Activated CD8-positive, alpha-beta T cell treated with anti-CD3 and anti-CD28 coated beads, Interleukin-2, amount 10 ng/mL, durations not matched to agents 7 days and 5 days (primary cell): ENCODE results near the gene SCCPDH. TPM values are rescaled to one million over a fixed set of nuclear protein-coding genes. Genes with fewer than 3 reads are reported as not detected.

ENCODE experiments used
- ATAC-seq: fragments of 150-1000 bp; cut with Tn5 transposase; one replicate; pipeline ENCODE4 v1.10.0; 2021; ENCODE audit warnings: moderate library complexity
- CTCF ChIA-PET: fragments of 350-600 bp; sonication (Branson Sonifier 250); formaldehyde crosslinking; loops from one replicate; lab custom pipeline; 2021; ENCODE audit warnings: antibody characterized with exemption; lab: Charles Lee
- POLR2A ChIA-PET: fragments of 350-600 bp; sonication (Branson Sonifier 250); formaldehyde crosslinking; loops from one replicate; lab custom pipeline; 2021; ENCODE audit warnings: antibody characterized with exemption; lab: Charles Lee
- DNase-seq: peaks from one replicate; pipeline ENCODE4 v3.0.0-alpha.2; 2020
- H3K27ac Mint-ChIP-seq: one replicate; pipeline ENCODE4 v1.8.0; 2021; ENCODE audit warnings: mild to moderate bottlenecking, mixed read lengths
- H3K27me3 Mint-ChIP-seq: one replicate; pipeline ENCODE4 v1.8.0; 2021; ENCODE audit warnings: low read depth, mixed read lengths
- H3K36me3 Mint-ChIP-seq: one replicate; pipeline ENCODE4 v1.8.0; 2021; ENCODE audit warnings: low read depth, mixed read lengths
- H3K4me1 Mint-ChIP-seq: one replicate; pipeline ENCODE4 v1.8.0; 2021; ENCODE audit warnings: low read depth, mixed read lengths
- H3K4me3 Mint-ChIP-seq: one replicate; pipeline ENCODE4 v1.8.0; 2021; ENCODE audit warnings: mild to moderate bottlenecking, mixed read lengths
- H3K9me3 Mint-ChIP-seq: one replicate; pipeline ENCODE4 v1.8.0; 2022; ENCODE audit warnings: mixed read lengths; ENCODE audit not compliant: insufficient read depth
- total RNA-seq, 2 experiments: library from RNA; stranded (reverse); gene quantifications; one replicate each; pipeline ENCODE4 v1.2.3, GENCODE V29; 2021

The SCCPDH gene
- total RNA-seq, 2 experiments from 2014 or later, result 18.5 to 19.6 TPM

- ChIA-PET CTCF (interaction anchor here (0.6 to 3.9 kb wide), 3 partner anchors 31 to 258 kb away, joined by 3 to 22 read pairs (median 3); partner anchors contain the start of gene SCCPDH), POLR2A (interaction anchor here (0.6 kb wide), 1 partner anchor 74 kb away, joined by 6 read pairs; no protein-coding TSS in a partner anchor)
- no peaks in the 10 kb centered on the region for H3K4me1 Mint-ChIP-seq
- no peaks in the 10 kb centered on the region for H3K9me3 Mint-ChIP-seq
- DNase-seq (no peak), ATAC-seq (no peak)
- H3K36me3 Mint-ChIP-seq, result peaks cover 1% of the 10 kb centered on the region
- H3K4me3 Mint-ChIP-seq, result no peak overlapping the region
- H3K27me3 Mint-ChIP-seq, result no peaks in the 10 kb centered on the region
- no peak overlapping the region for H3K27ac Mint-ChIP-seq
Measured at GRCh38 chr1:246755419-246755818, 31.2 kb downstream of the SCCPDH start.

GRCh38 chr1:246760422-246761347, 36.5 kb downstream of the SCCPDH start:
- Mint-ChIP-seq H3K36me3 (peaks cover 12% of the 10 kb centered on the region), H3K4me3 (no peak overlapping the region), H3K27ac (peak overlapping the region; percentile 33), H3K4me1 (no peaks in the 10 kb centered on the region), H3K27me3 (no peaks in the 10 kb centered on the region), H3K9me3 (no peaks in the 10 kb centered on the region)
- DNase-seq (no peak), ATAC-seq (no peak)
- ChIA-PET POLR2A (no interaction called here), CTCF (no interaction called here)

GRCh38 chr1:246761396-246761795, 37.2 kb downstream of the SCCPDH start:
- ChIA-PET POLR2A (no interaction called here), CTCF (no interaction called here)
- no peak overlapping the region for H3K27ac Mint-ChIP-seq
- no peak for ATAC-seq
- H3K36me3 Mint-ChIP-seq, result peaks cover 14% of the 10 kb centered on the region
- H3K27me3 Mint-ChIP-seq, result no peaks in the 10 kb centered on the region
- no peaks in the 10 kb centered on the region for H3K4me1 Mint-ChIP-seq
- no peak overlapping the region for H3K4me3 Mint-ChIP-seq
- DNase-seq, result no peak
- no peaks in the 10 kb centered on the region for H3K9me3 Mint-ChIP-seq

GRCh38 chr1:246765521-246765920, 41.3 kb downstream of the SCCPDH start:
- no peaks in the 10 kb centered on the region for H3K27me3 Mint-ChIP-seq
- CTCF ChIA-PET, result interaction anchor here (1.1 to 2.5 kb wide), 2 partner anchors 11 to 206 kb away, joined by 3 to 10 read pairs; no protein-coding TSS in a partner anchor

GRCh38 chr1:246768403-246769020, 44.3 kb downstream of the SCCPDH start:
- DNase-seq (no peak), ATAC-seq (no peak)
- Mint-ChIP-seq H3K36me3 (peaks cover 10% of the 10 kb centered on the region), H3K4me1 (peaks cover 5% of the 10 kb centered on the region), H3K4me3 (no peak overlapping the region), H3K27me3 (no peaks in the 10 kb centered on the region), H3K9me3 (no peaks in the 10 kb centered on the region), H3K27ac (no peak overlapping the region)
- CTCF ChIA-PET, result no interaction called here
- POLR2A ChIA-PET, result no interaction called here

More at GRCh38 chr1:246765521-246765920, 41.3 kb downstream of the SCCPDH start:
- H3K4me1 Mint-ChIP-seq, result no peaks in the 10 kb centered on the region
- H3K36me3 Mint-ChIP-seq, result peaks cover 15% of the 10 kb centered on the region
- ATAC-seq (no peak), DNase-seq (no peak)
- H3K9me3 Mint-ChIP-seq, result no peaks in the 10 kb centered on the region
- POLR2A ChIA-PET, result no interaction called here
- H3K27ac Mint-ChIP-seq, result no peak overlapping the region
- no peak overlapping the region for H3K4me3 Mint-ChIP-seq

GRCh38 chr1:246769306-246769705, 45.1 kb downstream of the SCCPDH start:
- no peak for ATAC-seq
- no peak for DNase-seq
- Mint-ChIP-seq H3K4me3 (no peak overlapping the region), H3K27ac (no peak overlapping the region), H3K27me3 (no peaks in the 10 kb centered on the region), H3K36me3 (peaks cover 10% of the 10 kb centered on the region), H3K4me1 (peaks cover 5% of the 10 kb centered on the region), H3K9me3 (no peaks in the 10 kb centered on the region)
- CTCF ChIA-PET, result no interaction called here
- POLR2A ChIA-PET, result no interaction called here

GRCh38 chr1:246771366-246771765, 47.2 kb downstream of the SCCPDH start:
- no peaks in the 10 kb centered on the region for H3K9me3 Mint-ChIP-seq
- no peaks in the 10 kb centered on the region for H3K27me3 Mint-ChIP-seq
- H3K4me3 Mint-ChIP-seq, result no peak overlapping the region
- H3K4me1 Mint-ChIP-seq, result peaks cover 5% of the 10 kb centered on the region
- no peak for ATAC-seq
- H3K27ac Mint-ChIP-seq, result no peak overlapping the region
- POLR2A ChIA-PET, result no interaction called here
- CTCF ChIA-PET, result no interaction called here
- peaks cover 9% of the 10 kb centered on the region for H3K36me3 Mint-ChIP-seq
- DNase-seq, result no peak

GRCh38 chr1:246772686-246773085, 48.5 kb downstream of the SCCPDH start:
- DNase-seq, result no peak
- ATAC-seq, result no peak
- H3K9me3 Mint-ChIP-seq, result no peaks in the 10 kb centered on the region
- peaks cover 5% of the 10 kb centered on the region for H3K4me1 Mint-ChIP-seq
- H3K4me3 Mint-ChIP-seq, result no peak overlapping the region
- ChIA-PET POLR2A (no interaction called here), CTCF (no interaction called here)
- H3K36me3 Mint-ChIP-seq, result peaks cover 6% of the 10 kb centered on the region
- peak overlapping the region; percentile 16 for H3K27ac Mint-ChIP-seq
- no peaks in the 10 kb centered on the region for H3K27me3 Mint-ChIP-seq

GRCh38 chr1:246773213-246773641, 49.0 kb downstream of the SCCPDH start:
- H3K4me1 Mint-ChIP-seq, result peaks cover 5% of the 10 kb centered on the region
- ATAC-seq, result no peak

GRCh38 chr1:246775531-246776385, 51.5 kb downstream of the SCCPDH start:
- no peak overlapping the region for H3K27ac Mint-ChIP-seq
- ATAC-seq (no peak), DNase-seq (no peak)
- H3K36me3 Mint-ChIP-seq, result peaks cover 6% of the 10 kb centered on the region
- peaks cover 5% of the 10 kb centered on the region for H3K4me1 Mint-ChIP-seq
- ChIA-PET POLR2A (no interaction called here), CTCF (no interaction called here)
- H3K4me3 Mint-ChIP-seq, result no peak overlapping the region
- no peaks in the 10 kb centered on the region for H3K9me3 Mint-ChIP-seq
- no peaks in the 10 kb centered on the region for H3K27me3 Mint-ChIP-seq

More at GRCh38 chr1:246773213-246773641, 49.0 kb downstream of the SCCPDH start:
- CTCF ChIA-PET, result interaction anchor here (1.1 kb wide), 1 partner anchor 19 kb away, joined by 3 read pairs; no protein-coding TSS in a partner anchor
- H3K4me3 Mint-ChIP-seq, result no peak overlapping the region
- no peaks in the 10 kb centered on the region for H3K9me3 Mint-ChIP-seq
- POLR2A ChIA-PET, result no interaction called here
- H3K27me3 Mint-ChIP-seq, result no peaks in the 10 kb centered on the region
- DNase-seq, result no peak
- H3K36me3 Mint-ChIP-seq, result peaks cover 6% of the 10 kb centered on the region
- no peak overlapping the region for H3K27ac Mint-ChIP-seq

- Mint-ChIP-seq H3K4me3 (no peak overlapping the region), H3K9me3 (no peaks in the 10 kb centered on the region), H3K4me1 (peaks cover 5% of the 10 kb centered on the region), H3K27ac (no peak overlapping the region), H3K27me3 (no peaks in the 10 kb centered on the region), H3K36me3 (peaks cover 2% of the 10 kb centered on the region)
- no peak for ATAC-seq
- CTCF ChIA-PET, result no interaction called here
- no peak for DNase-seq
- POLR2A ChIA-PET, result no interaction called here
Measured at GRCh38 chr1:246776923-246777322, 52.7 kb downstream of the SCCPDH start.
